H1 (cell line): ENCODE data around the gene MIEN1. TPM values are rescaled to one million over a fixed set of nuclear protein-coding genes. Genes with fewer than 3 reads are reported as not detected.

Experiments used
- ASH2L ChIP-seq: fragments of 200-600, 300-600 bp; sonication (generic); IDR thresholded peaks from one replicate; pipeline ENCODE4 v1.7.1; 2017; ENCODE audit warnings: low read length
- BACH1 ChIP-seq: IDR thresholded peaks from 2 replicates; pipeline ENCODE4 v1.6.1; 2012; ENCODE audit warnings: low read length, improper control_type of control experiment
- BCL11A ChIP-seq, 2 experiments: IDR thresholded peaks; one replicate each; pipeline ENCODE4 v1.6.1; 2011; ENCODE audit warnings: low read depth in 2 of 2, low read length in 2 of 2, mild to moderate bottlenecking in 2 of 2
- CBX5 ChIP-seq: fragments of 300-800, 300-1000 bp; sonication (generic); IDR thresholded peaks from 2 replicates; pipeline ENCODE4 v1.7.1; 2016; ENCODE audit warnings: antibody characterized with exemption, low read length, low read depth
- CEBPB ChIP-seq: IDR thresholded peaks from 2 replicates; pipeline ENCODE4 v1.6.1; 2012; ENCODE audit warnings: low read depth, low read length
- CREB1 ChIP-seq: IDR thresholded peaks from 2 replicates; pipeline ENCODE4 v1.6.1; 2012; ENCODE audit warnings: inconsistent platforms
- CTBP2 ChIP-seq: IDR thresholded peaks from 2 replicates; pipeline ENCODE4 v1.7.0; 2011; ENCODE audit warnings: borderline replicate concordance, mild to moderate bottlenecking, moderate library complexity, mixed read lengths, low read length; ENCODE audit not compliant: insufficient read depth, insufficient read length
- EGR1 ChIP-seq: IDR thresholded peaks from 2 replicates; pipeline ENCODE4 v1.6.1; 2011; ENCODE audit warnings: low read depth, low read length, borderline replicate concordance
- FOSL1 ChIP-seq: IDR thresholded peaks from 2 replicates; pipeline ENCODE4 v1.6.1; 2011; ENCODE audit warnings: mild to moderate bottlenecking, low read depth, low read length, moderate library complexity; ENCODE audit not compliant: insufficient read depth
- HDAC2 ChIP-seq, 2 experiments: fragments of 300-600 bp in 1 of 2; sonication (generic) in 1 of 2; IDR thresholded peaks; 2 replicates each; pipeline ENCODE4 v1.6.1; 2011 to 2012; ENCODE audit warnings: low read depth in 2 of 2, low read length in 2 of 2, mild to moderate bottlenecking in 2 of 2, moderate library complexity in 2 of 2, borderline replicate concordance in 1 of 2, inconsistent platforms in 1 of 2
- KDM4A ChIP-seq: IDR thresholded peaks from one replicate; pipeline ENCODE4 v1.7.1; 2012; ENCODE audit warnings: low read depth, mild to moderate bottlenecking, moderate library complexity, low read length, inconsistent platforms; ENCODE audit not compliant: severe bottlenecking
- NANOG ChIP-seq: IDR thresholded peaks from 2 replicates; pipeline ENCODE4 v1.6.1; 2011; ENCODE audit warnings: low read length, low read depth, mild to moderate bottlenecking, inconsistent platforms; ENCODE audit not compliant: insufficient read depth, poor library complexity, severe bottlenecking
- RAD21 ChIP-seq, 2 experiments: IDR thresholded peaks in 1 of 2; conservative IDR thresholded peaks in 1 of 2; 2 replicates each; pipeline ENCODE4 v1.6.1; 2011; ENCODE audit warnings: low read depth in 2 of 2, low read length in 2 of 2, improper control_type of control experiment in 1 of 2, inconsistent platforms in 1 of 2, mild to moderate bottlenecking in 1 of 2, moderate library complexity in 1 of 2
- SIN3A ChIP-seq, 2 experiments: IDR thresholded peaks in 1 of 2; conservative IDR thresholded peaks in 1 of 2; 2 replicates each; pipeline ENCODE4 v1.6.1; 2011 to 2012; ENCODE audit warnings: low read length in 2 of 2, improper control_type of control experiment in 1 of 2, low read depth in 1 of 2, mild to moderate bottlenecking in 1 of 2
- TAF1 ChIP-seq: IDR thresholded peaks from 2 replicates; pipeline ENCODE4 v1.6.1; 2011; ENCODE audit warnings: mild to moderate bottlenecking, low read depth, low read length
- TBP ChIP-seq: IDR thresholded peaks from 2 replicates; pipeline ENCODE4 v1.6.1; 2011; ENCODE audit warnings: low read depth, low read length, improper control_type of control experiment
- TCF12 ChIP-seq: IDR thresholded peaks from 2 replicates; pipeline ENCODE4 v1.6.1; 2011; ENCODE audit warnings: low read depth, mild to moderate bottlenecking, low read length
- ZNF274 ChIP-seq: IDR thresholded peaks from 2 replicates; pipeline ENCODE4 v1.7.0; 2012; ENCODE audit warnings: low read length, borderline replicate concordance; ENCODE audit errors: extremely low read depth
- polyA plus RNA-seq, 7 experiments: library from polyadenylated mRNA; depleted of rRNA in 3 of 7; stranded (reverse) in 5 of 7; unstranded in 2 of 7; fragments of >200 nt in 5 of 7; fragments of 200-250 nt in 2 of 7; gene quantifications; 1 replicate in 5 of 7; 2 replicates in 1 of 7; 4 replicates in 1 of 7; pipeline versions ENCODE4 v1.2.1 to v1.2.3, GENCODE V29; 2011 to 2013; ENCODE audit warnings: missing spikeins in 2 of 7, mixed read lengths in 2 of 7
- total RNA-seq: library from RNA; stranded (reverse); fragmentation: NEBNext Ultra II Directional; extraction: Animal tissue kit (Norgen Biotek cat#: 25700); gene quantifications from 2 replicates; pipeline ENCODE4 v1.2.1, GENCODE V29; 2021
- TF ChIP-seq, protein P1 (sequence below): IDR thresholded peaks from 2 replicates; pipeline ENCODE4 v1.6.1; 2012; ENCODE audit warnings: inconsistent platforms
- TF ChIP-seq, protein P2 (sequence below): IDR thresholded peaks from 2 replicates; pipeline ENCODE4 v1.6.1; 2011; ENCODE audit warnings: low read depth, mild to moderate bottlenecking, low read length; ENCODE audit not compliant: insufficient read depth
- TF ChIP-seq, protein P3 (sequence below), 3 experiments: IDR thresholded peaks; 1 replicate in 2 of 3; 2 replicates in 1 of 3; pipeline versions ENCODE4 v1.5.1 to v1.6.1; 2011; ENCODE audit warnings: low read length in 3 of 3, mild to moderate bottlenecking in 3 of 3, inconsistent platforms in 2 of 3, low read depth in 1 of 3, moderate library complexity in 1 of 3; ENCODE audit not compliant: insufficient read depth in 1 of 3; ENCODE audit errors: control extremely low read depth in 1 of 3

The MIEN1 gene
- total and polyA plus RNA-seq, 2 of the 8 experiments (the other 6 are each of a cell fraction or from before 2014, with no cell fraction given) = 29.6 to 54.9 TPM

- TF ChIP-seq, protein P1, sequence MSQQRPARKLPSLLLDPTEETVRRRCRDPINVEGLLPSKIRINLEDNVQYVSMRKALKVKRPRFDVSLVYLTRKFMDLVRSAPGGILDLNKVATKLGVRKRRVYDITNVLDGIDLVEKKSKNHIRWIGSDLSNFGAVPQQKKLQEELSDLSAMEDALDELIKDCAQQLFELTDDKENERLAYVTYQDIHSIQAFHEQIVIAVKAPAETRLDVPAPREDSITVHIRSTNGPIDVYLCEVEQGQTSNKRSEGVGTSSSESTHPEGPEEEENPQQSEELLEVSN = no peak
- TF ChIP-seq CTBP2 (no peak), BACH1 (no peak), TAF1 (0 out of 2 replicates have a peak, but pooled peaks have one; percentile 13), FOSL1 (no peak), TCF12 (no peak), ZNF274 (no peak), TBP (peak; percentile 44; the same call in 1 of the 2 replicates), EGR1 (no peak), KDM4A (no peak), SIN3A (conservative IDR thresholded peaks at IDR 0.05 in 1 of 2, IDR thresholded peaks at IDR 0.05 in 1 of 2; ENCODE audit: low read depth in 1 of 2, low read length in 2 of 2) (0 out of 4 replicates have a peak, but pooled peaks of 1 of the 2 experiments have one; percentile 70), HDAC2 (IDR thresholded peaks at IDR 0.05; ENCODE audit: borderline replicate concordance in 1 of 2, low read depth in 2 of 2, low read length in 2 of 2) (0 out of 4 replicates have a peak, but pooled peaks of 1 of the 2 experiments have one; percentile 60), RAD21 (IDR thresholded peaks at IDR 0.05 in 1 of 2, conservative IDR thresholded peaks at IDR 0.05 in 1 of 2; ENCODE audit: low read depth in 2 of 2, low read length in 2 of 2) (peak in 1 of 2 experiments; percentile 39; a peak in 3 of 4 replicates), CREB1 (no peak), CEBPB (no peak), NANOG (peak; percentile 94), ASH2L (peak; percentile 66), CBX5 (no peak), BCL11A (IDR thresholded peaks at IDR 0.05; ENCODE audit: low read depth in 2 of 2, low read length in 2 of 2) (peak in 1 of 2 experiments; percentile 3)
- TF ChIP-seq, protein P2, sequence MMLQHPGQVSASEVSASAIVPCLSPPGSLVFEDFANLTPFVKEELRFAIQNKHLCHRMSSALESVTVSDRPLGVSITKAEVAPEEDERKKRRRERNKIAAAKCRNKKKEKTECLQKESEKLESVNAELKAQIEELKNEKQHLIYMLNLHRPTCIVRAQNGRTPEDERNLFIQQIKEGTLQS = no peak
- TF ChIP-seq, protein P3, sequence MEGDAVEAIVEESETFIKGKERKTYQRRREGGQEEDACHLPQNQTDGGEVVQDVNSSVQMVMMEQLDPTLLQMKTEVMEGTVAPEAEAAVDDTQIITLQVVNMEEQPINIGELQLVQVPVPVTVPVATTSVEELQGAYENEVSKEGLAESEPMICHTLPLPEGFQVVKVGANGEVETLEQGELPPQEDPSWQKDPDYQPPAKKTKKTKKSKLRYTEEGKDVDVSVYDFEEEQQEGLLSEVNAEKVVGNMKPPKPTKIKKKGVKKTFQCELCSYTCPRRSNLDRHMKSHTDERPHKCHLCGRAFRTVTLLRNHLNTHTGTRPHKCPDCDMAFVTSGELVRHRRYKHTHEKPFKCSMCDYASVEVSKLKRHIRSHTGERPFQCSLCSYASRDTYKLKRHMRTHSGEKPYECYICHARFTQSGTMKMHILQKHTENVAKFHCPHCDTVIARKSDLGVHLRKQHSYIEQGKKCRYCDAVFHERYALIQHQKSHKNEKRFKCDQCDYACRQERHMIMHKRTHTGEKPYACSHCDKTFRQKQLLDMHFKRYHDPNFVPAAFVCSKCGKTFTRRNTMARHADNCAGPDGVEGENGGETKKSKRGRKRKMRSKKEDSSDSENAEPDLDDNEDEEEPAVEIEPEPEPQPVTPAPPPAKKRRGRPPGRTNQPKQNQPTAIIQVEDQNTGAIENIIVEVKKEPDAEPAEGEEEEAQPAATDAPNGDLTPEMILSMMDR (IDR thresholded peaks at IDR 0.05; ENCODE audit: control extremely low read depth in 1 of 3, insufficient read depth in 1 of 3, low read depth in 1 of 3, low read length in 3 of 3) = no peak
Measured at GRCh38 chr17:39688945-39689344, 41.4 kb downstream of the MIEN1 start (continued).
